ENCODE results near the gene C17orf107.

DNA sequence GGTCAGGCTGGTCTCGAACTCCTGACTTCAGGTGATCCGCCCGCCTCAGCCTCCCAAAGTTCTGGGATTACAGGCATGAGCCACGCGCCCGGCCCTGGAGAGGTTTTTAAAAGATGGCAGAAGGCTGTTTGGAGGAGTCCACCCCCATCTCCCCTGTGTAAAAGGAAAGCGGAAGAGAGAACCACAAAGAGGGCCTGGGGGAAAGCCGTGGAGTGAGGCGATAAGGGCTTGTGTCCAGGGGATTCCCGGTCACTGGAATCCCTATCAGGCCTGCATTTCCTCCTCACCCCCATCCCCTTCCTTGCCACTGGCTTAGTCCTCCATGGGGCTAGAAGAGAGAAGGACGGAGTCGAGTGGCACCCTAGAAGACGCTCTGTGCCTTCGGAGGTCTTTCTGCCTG lies 32.6 kb downstream of the C17orf107 start, which contains the start of gene GP1BA:
- TF ChIP-seq CTCF (IDR thresholded peaks at IDR 0.05) (no peak), POLR2AphosphoS5 (IDR thresholded peaks at IDR 0.05; ENCODE audit: low read depth, low read length) (no peak), SIN3A (IDR thresholded peaks at IDR 0.05; ENCODE audit: borderline replicate concordance, insufficient read depth, low read depth, low read length) (no peak), TCF7L2 (IDR thresholded peaks at IDR 0.05; ENCODE audit: low read depth, low read length) (no peak)
- TF ChIP-seq, protein P1, sequence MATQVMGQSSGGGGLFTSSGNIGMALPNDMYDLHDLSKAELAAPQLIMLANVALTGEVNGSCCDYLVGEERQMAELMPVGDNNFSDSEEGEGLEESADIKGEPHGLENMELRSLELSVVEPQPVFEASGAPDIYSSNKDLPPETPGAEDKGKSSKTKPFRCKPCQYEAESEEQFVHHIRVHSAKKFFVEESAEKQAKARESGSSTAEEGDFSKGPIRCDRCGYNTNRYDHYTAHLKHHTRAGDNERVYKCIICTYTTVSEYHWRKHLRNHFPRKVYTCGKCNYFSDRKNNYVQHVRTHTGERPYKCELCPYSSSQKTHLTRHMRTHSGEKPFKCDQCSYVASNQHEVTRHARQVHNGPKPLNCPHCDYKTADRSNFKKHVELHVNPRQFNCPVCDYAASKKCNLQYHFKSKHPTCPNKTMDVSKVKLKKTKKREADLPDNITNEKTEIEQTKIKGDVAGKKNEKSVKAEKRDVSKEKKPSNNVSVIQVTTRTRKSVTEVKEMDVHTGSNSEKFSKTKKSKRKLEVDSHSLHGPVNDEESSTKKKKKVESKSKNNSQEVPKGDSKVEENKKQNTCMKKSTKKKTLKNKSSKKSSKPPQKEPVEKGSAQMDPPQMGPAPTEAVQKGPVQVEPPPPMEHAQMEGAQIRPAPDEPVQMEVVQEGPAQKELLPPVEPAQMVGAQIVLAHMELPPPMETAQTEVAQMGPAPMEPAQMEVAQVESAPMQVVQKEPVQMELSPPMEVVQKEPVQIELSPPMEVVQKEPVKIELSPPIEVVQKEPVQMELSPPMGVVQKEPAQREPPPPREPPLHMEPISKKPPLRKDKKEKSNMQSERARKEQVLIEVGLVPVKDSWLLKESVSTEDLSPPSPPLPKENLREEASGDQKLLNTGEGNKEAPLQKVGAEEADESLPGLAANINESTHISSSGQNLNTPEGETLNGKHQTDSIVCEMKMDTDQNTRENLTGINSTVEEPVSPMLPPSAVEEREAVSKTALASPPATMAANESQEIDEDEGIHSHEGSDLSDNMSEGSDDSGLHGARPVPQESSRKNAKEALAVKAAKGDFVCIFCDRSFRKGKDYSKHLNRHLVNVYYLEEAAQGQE (IDR thresholded peaks at IDR 0.05; ENCODE audit: insufficient read depth in 1 of 2, low read depth in 2 of 2, low read length in 1 of 2), result no peak
